ENCODE data around the gene OTOP2.
A peak's percentile ranks its signal among the peaks of the same experiment; 100 is the strongest.
"Not testable (repeated sequence)": the region's sequence is repeated elsewhere in the genome, so short reads cannot be mapped to it uniquely, and the experiment has no call there.

Gene OTOP2

GRCh38 chr17:74892013-74892841 is 31.8 kb upstream of the OTOP2 start:
- H3K9me3 Mint-ChIP-seq = no peaks in the 10 kb centered on the region
- H3K4me1 Mint-ChIP-seq = peaks cover 6% of the 10 kb centered on the region
- ATAC-seq (ENCODE audit: low read depth) (no peak), DNase-seq (ENCODE audit: low spot score in 2 of 2) (no peak)
- H3K27ac Mint-ChIP-seq = no peak overlapping the region
- H3K27me3 Mint-ChIP-seq = peaks cover 28% of the 10 kb centered on the region
- no peaks in the 10 kb centered on the region for H3K36me3 Mint-ChIP-seq
- no peak overlapping the region for H3K4me3 Mint-ChIP-seq

- peak; percentile 26 for ATAC-seq (ENCODE audit: low read depth)
- H3K36me3 Mint-ChIP-seq = no peaks in the 10 kb centered on the region
- no peak for DNase-seq (ENCODE audit: low spot score in 2 of 2)
- H3K27ac Mint-ChIP-seq = no peak within 1 kb of the TSS
- H3K9me3 Mint-ChIP-seq = no peaks in the 10 kb centered on the region
- H3K4me3 Mint-ChIP-seq = peak within 1 kb of the TSS; percentile 59
- peaks cover 6% of the 10 kb centered on the region for H3K4me1 Mint-ChIP-seq
- H3K27me3 Mint-ChIP-seq = peaks cover 26% of the 10 kb centered on the region
These were observed 30.8 kb upstream of the OTOP2 start, which contains the start of gene FADS6 for GRCh38 chr17:74892974-74893911. FADS6 (minus strand) TSS chr17:74893633; CDS start chr17:74893595, 38 bp downstream.

GRCh38 chr17:74893936-74894671 is 30.0 kb upstream of the OTOP2 start:
- H3K4me1 Mint-ChIP-seq = peaks cover 6% of the 10 kb centered on the region
- DNase-seq (ENCODE audit: low spot score in 2 of 2) (no peak), ATAC-seq (ENCODE audit: low read depth) (no peak)
- H3K9me3 Mint-ChIP-seq = no peaks in the 10 kb centered on the region
- H3K27me3 Mint-ChIP-seq = peaks cover 25% of the 10 kb centered on the region
- no peak overlapping the region for H3K27ac Mint-ChIP-seq
- H3K36me3 Mint-ChIP-seq = no peaks in the 10 kb centered on the region
- H3K4me3 Mint-ChIP-seq = peak overlapping the region; percentile 59

GRCh38 chr17:74898376-74898946 is 25.6 kb upstream of the OTOP2 start:
- no peaks in the 10 kb centered on the region for H3K36me3 Mint-ChIP-seq
- DNase-seq (ENCODE audit: low spot score in 2 of 2) = no peak
- H3K9me3 Mint-ChIP-seq = no peaks in the 10 kb centered on the region
- no peak for ATAC-seq (ENCODE audit: low read depth)
- no peak overlapping the region for H3K27ac Mint-ChIP-seq
- H3K4me1 Mint-ChIP-seq = peaks cover 3% of the 10 kb centered on the region
- no peak overlapping the region for H3K4me3 Mint-ChIP-seq
- H3K27me3 Mint-ChIP-seq = peaks cover 22% of the 10 kb centered on the region

- H3K4me1 Mint-ChIP-seq = no peaks in the 10 kb centered on the region
- H3K9me3 Mint-ChIP-seq = no peaks in the 10 kb centered on the region
- H3K27ac Mint-ChIP-seq = no peak overlapping the region
- H3K36me3 Mint-ChIP-seq = no peaks in the 10 kb centered on the region
- H3K27me3 Mint-ChIP-seq = peaks cover 20% of the 10 kb centered on the region
- no peak for DNase-seq (ENCODE audit: low spot score in 2 of 2)
- ATAC-seq (ENCODE audit: low read depth) = no peak
- H3K4me3 Mint-ChIP-seq = no peak overlapping the region
These were observed 23.9 kb upstream of the OTOP2 start for GRCh38 chr17:74900208-74900607.

- no peak for ATAC-seq (ENCODE audit: low read depth)
- H3K9me3 Mint-ChIP-seq = no peaks in the 10 kb centered on the region
- H3K27me3 Mint-ChIP-seq = peaks cover 18% of the 10 kb centered on the region
- H3K36me3 Mint-ChIP-seq = no peaks in the 10 kb centered on the region
- H3K4me3 Mint-ChIP-seq = no peak overlapping the region
- no peak overlapping the region for H3K27ac Mint-ChIP-seq
- no peak for DNase-seq (ENCODE audit: low spot score in 2 of 2)
- H3K4me1 Mint-ChIP-seq = no peaks in the 10 kb centered on the region
These were observed 22.5 kb upstream of the OTOP2 start for GRCh38 chr17:74901353-74902135.

- no peak for DNase-seq (ENCODE audit: low spot score in 2 of 2)
- no peak overlapping the region for H3K27ac Mint-ChIP-seq
- peaks cover 16% of the 10 kb centered on the region for H3K27me3 Mint-ChIP-seq
- no peaks in the 10 kb centered on the region for H3K9me3 Mint-ChIP-seq
- H3K4me1 Mint-ChIP-seq = no peaks in the 10 kb centered on the region
- H3K4me3 Mint-ChIP-seq = no peak overlapping the region
- no peaks in the 10 kb centered on the region for H3K36me3 Mint-ChIP-seq
- ATAC-seq (ENCODE audit: low read depth) = no peak
These were observed 21.0 kb upstream of the OTOP2 start for GRCh38 chr17:74903034-74903433.

GRCh38 chr17:74903671-74904070 is 20.4 kb upstream of the OTOP2 start:
- no peaks in the 10 kb centered on the region for H3K9me3 Mint-ChIP-seq
- DNase-seq (ENCODE audit: low spot score in 2 of 2) (no peak), ATAC-seq (ENCODE audit: low read depth) (no peak)
- H3K4me1 Mint-ChIP-seq = no peaks in the 10 kb centered on the region
- H3K27ac Mint-ChIP-seq = no peak overlapping the region
- no peaks in the 10 kb centered on the region for H3K36me3 Mint-ChIP-seq
- H3K27me3 Mint-ChIP-seq = peaks cover 18% of the 10 kb centered on the region
- H3K4me3 Mint-ChIP-seq = no peak overlapping the region

- ATAC-seq (ENCODE audit: low read depth) = no peak
- Mint-ChIP-seq H3K27me3 (peaks cover 16% of the 10 kb centered on the region), H3K9me3 (no peaks in the 10 kb centered on the region), H3K27ac (no peak overlapping the region), H3K4me3 (no peak overlapping the region), H3K4me1 (no peaks in the 10 kb centered on the region), H3K36me3 (no peaks in the 10 kb centered on the region)
- DNase-seq (ENCODE audit: low spot score in 2 of 2) = no peak
These were observed 19.2 kb upstream of the OTOP2 start for GRCh38 chr17:74904687-74905409.

GRCh38 chr17:74906214-74906793 is 17.8 kb upstream of the OTOP2 start:
- not testable (repeated sequence) for H3K9me3 Mint-ChIP-seq; H3K27ac Mint-ChIP-seq; H3K4me3 Mint-ChIP-seq; H3K4me1 Mint-ChIP-seq; DNase-seq (ENCODE audit: low spot score in 2 of 2); H3K36me3 Mint-ChIP-seq; ATAC-seq (ENCODE audit: low read depth)
- H3K27me3 Mint-ChIP-seq = peaks cover 13% of the 10 kb centered on the region

- Mint-ChIP-seq H3K4me3 (no peak overlapping the region), H3K4me1 (no peaks in the 10 kb centered on the region), H3K27me3 (peaks cover 13% of the 10 kb centered on the region), H3K27ac (no peak overlapping the region), H3K36me3 (no peaks in the 10 kb centered on the region), H3K9me3 (no peaks in the 10 kb centered on the region)
- ATAC-seq (ENCODE audit: low read depth) = no peak
- no peak for DNase-seq (ENCODE audit: low spot score in 2 of 2)
These were observed 17.1 kb upstream of the OTOP2 start for GRCh38 chr17:74907012-74907411.

- DNase-seq (ENCODE audit: low spot score in 2 of 2); ATAC-seq (ENCODE audit: low read depth); H3K9me3 Mint-ChIP-seq; H3K36me3 Mint-ChIP-seq; H3K4me3 Mint-ChIP-seq; H3K27me3 Mint-ChIP-seq; H3K4me1 Mint-ChIP-seq; H3K27ac Mint-ChIP-seq: not testable (repeated sequence)
These were observed 15.0 kb upstream of the OTOP2 start for GRCh38 chr17:74909097-74909496.
